NCI-H345 treated with DMSO at 0.1 percent for 48 hours (cell line): ENCODE results near the gene SCLY.
"Not testable (repeated sequence)": the region's sequence is repeated elsewhere in the genome, so short reads cannot be mapped to it uniquely, and the experiment has no call there.

Source experiments
- DNase-seq: peaks from one replicate; lab custom pipeline; 2025; ENCODE audit not compliant: unreplicated experiment; lab: John Stamatoyannopoulos, UW

SCLY gene

DNA sequence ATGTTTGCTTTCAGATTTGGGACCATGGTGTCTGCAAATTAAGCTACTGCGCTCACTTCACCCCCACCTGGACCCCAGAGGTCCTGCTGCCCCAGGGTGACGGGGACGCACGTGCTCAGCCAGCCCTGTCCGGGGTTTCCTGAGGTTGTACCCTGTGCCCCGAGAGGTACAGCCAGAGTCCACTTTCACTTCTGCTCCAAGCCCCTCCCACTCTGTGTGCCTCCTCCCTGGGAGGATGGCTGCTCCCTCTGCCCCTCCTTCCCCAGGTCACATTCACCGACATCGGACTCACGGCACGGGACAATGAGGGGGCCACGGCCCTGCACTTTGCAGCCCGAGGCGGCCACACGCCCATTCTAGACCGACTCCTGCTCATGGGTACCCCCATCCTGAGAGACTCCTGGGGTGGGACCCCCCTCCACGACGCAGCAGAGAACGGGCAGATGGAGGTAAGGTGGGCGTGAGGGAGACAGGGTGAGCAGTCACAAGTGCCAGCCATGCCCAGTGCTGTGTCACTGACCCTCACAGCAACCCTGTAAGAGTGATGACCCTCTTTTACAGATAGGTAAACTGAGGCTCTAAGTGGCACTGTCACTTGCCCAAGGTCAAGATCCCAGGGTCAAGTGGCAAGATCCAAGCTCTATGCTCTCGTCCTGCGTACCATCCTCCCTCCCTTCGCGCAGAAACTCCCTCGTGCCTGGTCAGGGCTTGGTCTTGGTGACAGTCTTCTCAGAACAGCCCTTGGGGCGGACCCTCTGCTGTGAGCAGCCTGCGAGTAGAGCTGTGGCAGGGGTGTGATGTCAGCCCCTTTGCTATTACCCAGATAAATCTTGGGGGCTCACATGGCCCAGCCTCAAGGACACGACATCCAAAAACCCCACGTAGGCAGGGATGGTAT is 47.0 kb downstream of the SCLY start:
- DNase-seq = no peak

DNA sequence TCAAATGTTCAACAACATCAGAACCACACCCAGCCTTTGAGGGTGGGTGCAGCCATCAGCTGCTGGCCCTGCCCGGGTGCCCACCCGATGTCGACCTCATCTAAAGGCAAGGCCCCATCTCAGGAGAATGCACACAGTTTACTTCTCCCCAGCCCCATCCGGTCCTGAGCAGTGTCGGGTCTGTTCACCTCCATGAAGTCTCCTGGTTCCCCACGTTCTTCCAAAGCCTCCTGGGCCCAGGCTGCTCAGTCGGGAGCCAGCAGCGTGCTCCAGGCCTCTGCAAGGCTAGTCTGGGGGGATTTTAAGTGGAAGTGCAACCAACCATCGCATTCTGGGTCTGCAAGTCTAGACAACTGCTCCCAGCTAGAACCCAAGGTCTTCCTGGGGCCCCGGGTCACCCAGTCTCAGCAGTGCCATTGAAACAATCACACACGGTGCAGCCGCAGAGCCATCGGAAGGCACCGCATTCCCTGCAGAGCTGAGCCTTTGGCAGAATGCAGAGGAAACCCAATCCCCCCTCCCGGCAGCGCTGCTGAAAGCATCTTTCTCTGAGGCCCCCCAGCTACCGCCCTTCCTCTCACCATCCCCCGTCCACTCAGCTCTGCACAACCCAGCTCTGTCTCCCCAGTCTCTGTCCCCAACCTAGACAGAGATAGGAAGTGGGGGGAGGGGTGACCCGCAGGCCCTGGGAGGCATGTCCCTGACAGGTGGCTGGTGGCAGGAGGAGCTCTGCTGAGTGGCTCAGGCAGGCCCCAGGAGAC is 47.8 kb downstream of the SCLY start:
- peak; percentile 14 for DNase-seq

DNA sequence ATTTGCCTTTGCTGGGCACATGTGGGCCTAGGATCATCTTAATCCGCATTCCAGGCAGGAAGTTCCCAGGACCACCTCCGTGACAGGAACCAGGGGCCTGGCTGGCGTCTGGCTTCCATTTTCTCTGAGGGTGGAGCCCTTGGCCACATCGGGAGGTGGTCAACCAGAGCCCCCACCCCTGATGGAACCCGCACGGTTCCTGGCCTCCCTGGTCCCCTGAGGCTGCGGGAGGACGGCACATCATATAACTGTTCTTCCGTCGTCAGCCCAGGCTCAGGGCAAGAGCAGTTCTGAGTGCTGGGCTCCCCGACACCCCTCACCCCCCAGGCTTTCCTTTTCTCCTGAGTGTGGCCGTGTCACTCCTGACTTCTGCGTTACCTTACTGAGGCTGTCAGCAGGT is 52.8 kb downstream of the SCLY start:
- no peak for DNase-seq

DNA sequence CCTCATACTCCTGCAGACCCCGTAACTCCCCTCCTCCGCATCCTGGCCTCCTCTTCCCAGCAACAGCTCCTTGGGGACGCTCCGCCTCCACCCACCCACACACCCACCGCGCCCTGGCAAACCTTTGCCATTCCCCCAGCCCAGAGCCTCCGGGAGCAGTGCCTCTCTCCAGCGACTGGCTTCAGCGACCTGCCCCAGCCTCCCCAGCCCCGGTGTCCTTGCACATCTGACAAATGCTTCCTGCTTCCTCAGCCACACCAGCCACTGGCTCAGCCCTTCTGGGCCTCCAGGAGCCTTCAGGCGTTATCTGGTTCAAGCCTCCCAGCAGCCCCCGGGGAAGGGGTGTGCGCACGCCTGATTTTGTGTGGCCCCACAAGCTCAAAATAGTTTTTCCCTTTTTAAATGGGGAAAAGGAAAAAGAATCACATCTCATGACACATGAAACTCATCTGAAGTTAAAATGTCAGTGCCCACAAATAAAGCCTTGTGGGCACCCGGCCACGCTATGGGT is 53.6 kb downstream of the SCLY start:
- no peak for DNase-seq

DNA sequence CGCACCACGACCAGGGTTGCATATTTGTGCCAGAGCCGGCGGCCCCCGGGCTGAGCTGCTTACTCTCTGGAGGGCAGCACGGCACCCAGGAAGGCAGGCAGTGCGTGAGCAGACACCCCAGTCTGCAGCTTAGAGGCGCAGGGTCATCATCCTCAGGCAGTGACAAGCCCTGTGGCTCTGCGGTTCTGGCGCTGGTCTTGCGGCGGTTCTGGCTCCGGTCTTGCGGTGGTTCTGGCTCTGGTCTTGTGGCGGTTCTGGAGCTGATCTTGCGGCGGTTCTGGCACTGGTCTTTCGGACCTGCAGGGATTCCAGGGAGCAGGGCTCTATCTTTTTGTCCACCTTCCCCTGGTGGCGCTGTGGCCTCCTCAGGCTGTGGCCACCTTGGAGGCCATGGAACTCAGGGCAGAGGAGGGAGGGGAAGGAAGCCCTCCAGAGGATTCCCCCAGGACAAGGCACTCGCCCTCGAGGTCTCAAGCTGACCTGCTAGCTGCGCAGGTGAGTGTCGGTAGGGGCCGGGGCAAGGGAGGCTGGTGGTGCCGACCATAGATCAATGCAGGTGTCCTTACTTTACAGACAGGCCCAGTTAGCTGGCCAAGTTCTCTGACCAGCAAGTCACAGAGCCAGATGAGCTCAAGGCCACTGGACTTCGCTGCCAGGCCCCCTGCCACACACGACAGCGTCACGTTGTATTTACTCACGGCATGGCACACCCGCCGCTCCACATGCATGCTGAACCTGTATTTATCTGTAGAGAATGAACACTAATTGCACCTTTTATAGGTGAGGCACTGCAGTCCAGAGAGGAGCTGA is 54.3 kb downstream of the SCLY start:
- no peak for DNase-seq

DNA sequence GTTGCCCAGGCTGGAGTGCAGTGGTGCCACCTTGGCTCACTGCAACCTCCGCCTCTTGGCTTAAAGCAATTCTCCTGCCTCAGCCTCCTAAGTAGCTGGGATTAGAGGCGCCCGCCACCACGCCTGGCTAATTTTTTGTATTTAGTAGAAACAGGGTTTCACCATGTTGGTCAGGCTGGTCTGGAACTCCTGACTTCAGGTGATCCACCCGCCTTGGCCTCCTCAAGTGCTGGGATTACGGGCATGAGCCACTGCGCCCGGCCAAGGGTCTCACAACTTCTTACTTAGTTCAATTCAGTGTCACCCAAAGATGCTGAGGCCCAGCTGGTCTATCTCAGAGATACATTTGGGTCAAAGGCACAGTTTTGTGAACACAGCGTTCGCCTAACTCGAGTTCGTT is 54.9 kb downstream of the SCLY start:
- not testable (repeated sequence) for DNase-seq

DNA sequence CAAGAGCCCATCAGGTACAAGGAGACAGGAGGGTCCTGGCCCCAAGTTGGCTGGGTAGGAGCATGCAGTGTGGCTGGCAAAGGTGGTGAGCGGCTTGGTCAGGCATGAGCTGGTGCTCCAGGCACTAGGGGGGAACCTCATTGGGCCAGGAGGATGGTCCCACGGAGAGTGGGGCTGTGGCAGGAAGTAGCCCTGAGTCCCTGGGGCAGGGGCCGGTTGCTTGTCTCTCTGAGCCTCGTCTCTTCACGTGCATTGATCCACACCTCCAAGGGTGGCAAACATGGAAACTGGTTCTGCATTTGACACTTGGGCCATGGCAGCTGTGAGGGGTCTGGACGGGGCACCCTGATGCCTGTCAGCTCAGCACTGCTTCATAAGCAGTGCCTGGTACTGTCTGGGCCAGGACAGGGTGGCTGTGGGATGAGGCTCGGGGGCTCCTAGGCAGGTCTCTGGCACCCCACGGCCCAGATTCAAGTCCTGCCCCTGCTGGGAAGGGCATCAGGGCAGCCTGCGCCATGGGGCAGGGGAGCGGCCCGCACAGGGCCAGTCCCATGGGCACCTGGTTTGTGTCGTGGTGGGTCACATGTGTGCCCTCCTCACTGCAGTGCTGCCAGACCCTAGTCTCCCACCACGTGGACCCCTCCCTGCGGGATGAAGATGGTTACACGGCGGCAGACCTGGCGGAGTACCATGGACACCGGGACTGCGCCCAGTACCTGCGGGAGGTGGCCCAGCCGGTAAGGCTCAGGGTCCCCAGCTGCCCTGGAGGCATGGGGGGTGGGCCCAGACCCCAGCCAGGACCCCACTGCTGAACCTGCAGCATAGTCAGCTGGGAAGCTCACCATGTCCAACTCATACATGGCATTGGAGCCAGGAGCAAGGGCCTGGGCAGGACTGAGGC is 55.7 kb downstream of the SCLY start:
- no peak for DNase-seq

DNA sequence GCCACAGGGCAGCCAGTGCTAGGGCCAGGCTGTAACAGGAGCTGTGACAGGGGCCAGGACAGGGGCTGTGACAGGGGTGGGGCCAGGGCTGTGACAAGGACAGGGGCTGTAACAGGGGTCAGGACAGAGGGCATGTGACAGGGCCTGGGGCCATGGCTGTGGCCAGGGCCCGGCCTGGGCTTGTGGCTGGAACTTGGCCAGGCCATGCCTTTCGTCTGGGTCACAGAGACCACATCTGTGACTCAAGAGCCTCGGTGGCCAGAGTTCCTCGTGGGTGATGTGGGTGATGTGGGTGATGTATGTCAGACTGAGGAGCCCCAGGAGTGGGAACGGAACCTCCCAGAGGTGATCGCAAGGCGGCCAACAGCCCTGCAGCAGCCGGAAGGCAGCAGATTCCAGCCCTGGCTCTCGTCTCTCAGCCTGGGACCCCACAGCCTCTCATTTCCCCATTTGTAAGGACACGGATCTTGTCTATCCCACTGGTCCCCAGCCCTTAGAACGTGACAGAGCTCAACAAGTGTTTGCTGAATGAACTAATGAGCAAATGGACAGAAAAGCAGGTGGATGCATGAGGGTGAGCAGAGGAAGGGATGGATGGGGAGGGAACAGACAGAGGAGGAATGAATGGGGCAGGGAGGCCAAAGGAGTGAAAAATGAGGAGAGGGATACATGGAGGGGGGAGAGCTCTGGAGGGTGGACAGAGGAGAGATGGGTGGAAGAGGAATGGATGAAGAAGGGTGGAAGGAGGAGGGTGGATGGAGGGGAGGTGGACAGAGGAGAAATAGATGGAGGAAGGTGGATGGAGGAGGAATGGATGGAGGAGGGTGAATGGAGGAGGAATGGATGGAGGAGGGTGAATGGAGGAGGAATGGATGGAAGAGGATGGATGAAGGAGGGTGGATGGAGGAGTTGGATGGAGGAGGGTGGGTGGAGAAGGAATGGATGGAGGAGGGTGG is 56.7 kb downstream of the SCLY start:
- no peak for DNase-seq

DNA sequence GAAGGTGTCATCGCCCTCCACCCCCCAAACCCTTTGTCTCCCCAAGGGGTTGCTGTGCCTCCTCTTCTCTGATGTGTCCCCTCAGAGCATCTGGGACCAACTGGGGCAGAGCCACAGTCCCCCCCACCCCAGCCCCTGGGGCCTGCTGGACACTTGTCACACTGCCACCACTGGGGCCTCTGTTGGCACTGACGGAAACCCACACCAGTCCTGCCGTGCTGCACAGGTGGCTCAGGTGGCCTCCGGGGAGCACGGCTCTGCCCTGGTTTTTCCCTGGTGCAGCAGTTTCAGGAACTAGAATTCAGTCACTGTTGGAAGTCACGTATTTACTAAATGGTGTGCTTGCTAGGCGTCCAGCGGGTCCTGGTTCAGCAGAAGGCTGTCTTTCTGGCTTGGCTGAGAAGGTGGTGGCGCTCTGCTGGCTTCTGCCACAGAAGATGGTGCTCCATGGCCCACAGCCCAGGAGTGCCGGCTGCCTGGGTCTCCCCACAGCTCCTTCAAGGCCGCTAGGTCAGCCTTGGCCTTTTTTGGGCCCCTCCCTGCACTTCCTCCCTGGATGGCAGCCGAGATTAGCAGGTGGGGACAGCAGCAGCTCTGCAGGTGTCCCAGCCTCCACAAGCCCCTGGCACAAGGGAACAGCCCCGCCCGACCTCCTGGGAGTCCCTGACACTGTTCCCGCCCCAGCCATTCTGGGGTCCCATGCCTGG is 59.1 kb downstream of the SCLY start:
- no peak for DNase-seq

DNA sequence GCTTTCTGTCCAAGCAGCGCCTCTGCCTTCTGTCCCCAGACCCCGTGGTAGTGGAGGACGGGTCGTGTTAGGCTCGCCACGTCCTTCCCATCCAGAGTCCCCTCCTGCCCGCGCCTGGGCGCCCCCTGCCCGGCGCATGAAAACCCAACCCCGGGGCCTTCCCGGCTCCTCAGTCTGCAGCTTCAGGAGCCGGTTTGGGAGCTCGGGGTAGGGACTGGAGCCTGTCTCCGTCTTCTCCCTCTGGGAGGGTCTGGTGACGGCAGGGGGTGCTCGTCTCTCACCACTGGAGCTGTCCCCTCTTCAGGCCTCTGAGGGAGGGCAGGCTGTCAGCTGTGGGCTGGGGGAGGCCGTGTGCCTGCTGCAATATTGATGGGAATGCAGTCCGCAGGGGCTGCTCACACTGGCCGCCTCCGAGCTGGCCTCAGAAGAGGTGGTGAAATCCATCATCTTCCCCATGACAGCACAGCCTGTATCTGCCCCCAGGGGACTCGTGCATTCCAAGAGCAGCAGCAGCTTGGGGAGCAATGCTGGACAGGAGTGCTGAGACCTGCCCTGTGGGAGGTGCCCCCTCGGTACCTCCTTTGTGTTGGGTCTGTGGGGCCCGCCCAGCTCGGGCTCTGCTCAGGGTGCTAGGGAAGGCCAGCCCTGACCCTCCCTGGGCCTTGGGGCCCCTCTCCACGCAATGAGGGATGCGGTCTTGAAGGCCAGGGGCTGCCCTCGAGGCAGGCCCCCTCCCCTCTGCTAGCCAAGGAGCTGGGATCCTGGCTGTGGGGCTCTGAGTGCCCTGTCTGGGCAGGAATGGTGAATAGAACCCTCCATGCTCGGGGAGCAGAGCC is 59.9 kb downstream of the SCLY start:
- DNase-seq = no peak

DNA sequence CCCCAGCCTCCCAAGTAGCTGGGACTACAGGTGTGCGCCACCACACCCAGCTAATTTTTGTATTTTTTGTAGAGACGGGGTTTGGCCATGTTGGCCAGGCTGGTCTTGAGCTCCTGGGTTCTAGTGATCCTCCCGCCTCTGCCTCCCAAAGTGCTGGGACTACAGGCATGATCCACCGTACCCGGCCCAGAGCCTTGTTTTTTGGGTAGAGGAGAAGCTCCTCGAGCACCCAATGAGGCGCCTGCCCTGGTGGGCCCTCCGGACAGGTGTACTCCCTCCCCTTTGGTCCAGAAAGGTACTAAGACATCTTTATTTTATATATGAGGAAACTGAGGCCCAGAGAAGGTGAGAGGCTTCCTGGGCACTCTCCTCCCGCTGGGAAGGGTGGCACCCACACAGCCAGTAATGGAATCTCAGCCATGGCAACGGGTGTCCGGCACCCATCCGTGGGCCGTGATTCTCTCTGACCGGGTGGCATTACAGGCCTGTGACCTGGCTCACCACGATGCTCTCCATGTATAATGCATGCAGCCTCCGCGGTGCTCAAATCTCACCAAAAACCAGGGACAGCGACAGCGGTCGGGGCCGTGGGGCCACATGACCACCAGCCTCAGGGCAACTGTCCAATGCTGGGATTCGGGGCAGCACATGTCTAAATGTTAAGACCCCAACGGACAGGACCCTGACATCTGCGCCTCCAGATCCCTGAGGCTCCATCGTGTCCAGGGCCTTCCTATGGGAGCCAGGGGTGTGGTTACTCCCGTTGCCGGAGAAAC is 60.9 kb downstream of the SCLY start:
- no peak for DNase-seq

DNA sequence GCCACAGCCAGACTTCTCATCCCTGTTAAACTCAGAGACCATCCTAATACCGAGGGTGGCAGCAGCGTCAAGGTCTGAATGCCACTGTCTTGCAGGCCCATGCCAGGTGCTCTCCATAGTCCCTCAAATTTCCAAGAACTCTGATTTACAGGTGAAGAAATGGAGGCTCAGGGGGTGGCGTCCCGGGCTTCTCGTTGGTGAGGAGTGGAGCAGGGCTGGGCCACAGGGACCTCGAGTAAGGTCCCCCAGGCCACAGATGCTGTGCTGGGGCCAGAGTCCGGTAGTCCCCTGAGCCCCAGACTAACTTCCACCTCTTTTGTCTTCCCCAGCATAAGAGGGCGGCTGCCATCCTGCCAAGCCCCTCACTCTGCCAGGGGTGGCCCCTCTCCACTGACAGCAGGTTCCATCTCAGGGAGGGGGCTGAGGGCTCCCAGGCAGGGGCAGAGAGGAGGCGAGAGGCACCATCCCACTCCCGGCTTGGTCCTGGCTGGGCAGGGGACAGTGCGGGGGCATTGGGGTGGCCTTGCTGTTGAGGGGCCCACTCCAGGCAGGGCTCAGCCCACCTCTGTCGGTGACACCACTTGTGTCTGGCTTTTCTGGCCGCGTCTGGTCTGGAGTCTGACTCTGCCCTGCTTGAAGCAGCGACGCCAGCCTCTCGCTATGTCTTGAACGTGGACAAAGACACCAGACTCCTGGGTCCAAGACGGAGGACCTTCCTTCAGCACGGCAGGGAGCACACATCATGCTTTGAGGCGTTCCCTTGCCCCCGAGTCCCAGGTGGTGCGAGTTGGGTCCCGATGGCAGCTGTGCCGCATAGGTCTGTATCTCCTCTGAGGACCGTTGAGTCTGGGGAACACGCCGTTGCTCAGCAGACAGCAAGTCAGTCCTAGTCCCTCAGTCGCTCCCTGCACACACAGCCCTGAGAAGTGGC is 61.8 kb downstream of the SCLY start:
- DNase-seq = no peak

DNA sequence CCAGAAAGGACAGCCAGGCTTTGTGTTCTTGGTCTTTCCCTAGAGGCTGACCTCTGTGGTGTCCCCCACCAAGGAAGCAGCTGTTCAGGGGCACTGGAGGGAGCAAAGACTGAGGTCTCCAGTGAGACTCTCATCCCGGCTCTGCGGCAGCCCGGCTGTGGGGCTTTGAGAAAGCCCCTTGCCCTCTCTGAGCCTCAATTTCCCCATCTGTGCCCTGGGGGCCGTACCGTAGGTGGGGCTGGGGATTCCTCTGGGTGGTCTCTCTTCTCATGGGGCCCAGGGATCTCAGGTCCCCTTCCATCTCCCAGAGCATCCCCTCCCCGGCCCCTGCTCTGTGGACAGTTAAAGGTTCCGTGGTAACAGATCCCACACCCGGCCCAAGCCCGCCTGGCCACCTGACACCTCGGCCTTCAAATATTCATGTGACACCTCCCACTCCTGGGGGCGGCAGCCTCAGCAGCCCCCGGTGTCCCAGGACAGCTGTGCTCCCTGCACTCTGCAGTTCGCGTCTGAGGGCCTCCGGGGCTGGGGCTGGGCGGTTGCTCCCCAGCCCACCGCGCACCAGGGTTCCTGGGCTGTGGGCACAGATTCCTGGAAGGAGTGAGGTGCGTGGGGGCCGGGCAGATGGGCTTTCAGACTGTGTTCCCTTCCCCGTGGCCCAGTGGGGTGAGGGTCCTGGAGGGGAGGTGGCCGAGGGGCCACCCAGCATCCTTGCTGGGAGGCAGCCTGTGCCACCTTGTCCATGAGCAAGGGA is 62.6 kb downstream of the SCLY start:
- DNase-seq = no peak

DNA sequence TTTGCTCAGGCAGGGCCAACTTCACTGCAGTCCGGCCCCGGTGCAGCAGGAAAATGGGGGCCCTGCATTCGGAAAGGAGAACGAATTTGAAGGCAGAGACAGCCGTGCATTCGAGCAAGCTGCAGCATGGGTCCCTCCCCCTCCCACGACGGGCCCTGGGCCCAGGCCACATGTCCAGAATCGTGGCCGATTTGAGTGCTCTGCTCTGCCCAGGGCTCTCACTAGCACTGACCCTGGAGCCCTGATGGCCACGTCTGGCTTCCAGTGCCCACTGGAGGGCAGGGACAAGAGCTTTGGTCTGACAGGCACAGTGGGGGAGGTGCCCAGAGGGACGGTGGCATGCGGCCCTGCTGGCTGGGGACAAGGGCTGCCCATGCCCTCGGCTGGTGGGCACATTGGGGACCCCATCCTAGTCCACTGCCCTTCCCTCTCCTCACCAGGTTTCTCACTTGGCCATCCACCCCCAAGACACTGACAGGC is 63.2 kb downstream of the SCLY start:
- no peak for DNase-seq
